Endothelial cell of umbilical vein (primary cell): ENCODE data around the gene QRICH2. TPM values are rescaled to one million over a fixed set of nuclear protein-coding genes. Genes with fewer than 3 reads are reported as not detected.
A peak's percentile ranks its signal among the peaks of the same experiment; 100 is the strongest.

Experiments used
- BruUV-seq: library from RNA; stranded (reverse); fragments of 400-500 nt; replicated peaks from 2 replicates; lab custom pipeline; 2021; lab: Mats Ljungman, UMichigan
- CTCF ChIA-PET: fragments of 300-600, 350-600 bp; sonication (Branson Sonifier 250); formaldehyde crosslinking; loops from one replicate; lab custom pipeline; 2021; ENCODE audit warnings: antibody characterized with exemption, inconsistent platforms; lab: Charles Lee
- POLR2A ChIA-PET: fragments of 300-600, 350-600 bp; sonication (Branson Sonifier 250); formaldehyde crosslinking; loops from one replicate; lab custom pipeline; 2021; ENCODE audit warnings: antibody characterized with exemption, inconsistent platforms; lab: Charles Lee
- DNase-seq: peaks from one replicate; pipeline ENCODE4 v3.0.0-alpha.2; 2011; ENCODE audit warnings: low read depth, low spot score
- FAIRE-seq: peaks from 2 replicates; lab custom pipeline; 2011; peaks lifted over from hg19 to GRCh38; lab: Jason Lieb, UNC
- H2AFZ ChIP-seq: 2 replicates; pipeline ENCODE4 v1.6.0; 2012; ENCODE audit warnings: low read depth, low read length, control low read depth, inconsistent platforms
- H3K27ac ChIP-seq: 2 replicates; pipeline ENCODE4 v1.5.1; 2011; ENCODE audit warnings: low read depth, mild to moderate bottlenecking, control low read depth, low read length, moderate library complexity; ENCODE audit not compliant: insufficient read depth
- H3K27me3 ChIP-seq, 2 experiments: 2 replicates each; pipeline versions ENCODE4 v1.6.0 to v1.6.1; 2011; ENCODE audit warnings: low read length in 2 of 2, mixed read lengths in 1 of 2; ENCODE audit not compliant: control insufficient read depth in 2 of 2, insufficient read depth in 2 of 2
- H3K36me3 ChIP-seq, 2 experiments: 2 replicates in 1 of 2; 3 replicates in 1 of 2; pipeline ENCODE4 v1.5.1; 2011; ENCODE audit warnings: low read length in 2 of 2, mild to moderate bottlenecking in 1 of 2, moderate library complexity in 1 of 2; ENCODE audit not compliant: control insufficient read depth in 2 of 2, insufficient read depth in 2 of 2; ENCODE audit errors: extremely low read depth in 1 of 2
- H3K4me1 ChIP-seq: 3 replicates; pipeline ENCODE4 v1.5.1; 2011; ENCODE audit warnings: mild to moderate bottlenecking, low read length; ENCODE audit not compliant: control insufficient read depth, insufficient read depth; ENCODE audit errors: extremely low read depth
- H3K4me2 ChIP-seq: 2 replicates; pipeline ENCODE4 v1.6.1; 2011; ENCODE audit warnings: low read length, control low read depth, mixed read lengths; ENCODE audit not compliant: insufficient read depth
- H3K4me3 ChIP-seq, 3 experiments: fragments of 200-600 bp in 1 of 3; sonication (generic), shearing (Covaris generic) in 1 of 3; replicated peaks in 1 of 3; 2 replicates each; pipeline ENCODE4 v1.5.1; 2011 to 2016; ENCODE audit warnings: control low read depth in 3 of 3, low read length in 3 of 3, mild to moderate bottlenecking in 2 of 3, inconsistent platforms in 1 of 3, low read depth in 1 of 3, moderate library complexity in 1 of 3; ENCODE audit not compliant: insufficient read depth in 1 of 3
- H3K79me2 ChIP-seq: 2 replicates; pipeline ENCODE4 v1.6.0; 2012; ENCODE audit warnings: low read length, inconsistent platforms; ENCODE audit not compliant: control insufficient read depth, insufficient read depth
- H3K9ac ChIP-seq: replicated peaks from 2 replicates; pipeline ENCODE3; 2011; ENCODE audit warnings: low read length, control low read depth; ENCODE audit not compliant: insufficient read depth; ENCODE audit errors: extremely low read depth
- H3K9me1 ChIP-seq: replicated peaks from 3 replicates; pipeline ENCODE4 v1.6.0; 2011; ENCODE audit warnings: mild to moderate bottlenecking, low read length; ENCODE audit not compliant: control insufficient read depth, insufficient read depth; ENCODE audit errors: extremely low read depth
- H3K9me3 ChIP-seq: replicated peaks from 2 replicates; pipeline ENCODE4 v1.5.1; 2012; ENCODE audit warnings: low read length, inconsistent platforms; ENCODE audit not compliant: control insufficient read depth, insufficient read depth
- H4K20me1 ChIP-seq: replicated peaks from 2 replicates; pipeline ENCODE3; 2011; ENCODE audit warnings: mild to moderate bottlenecking, low read length; ENCODE audit not compliant: control insufficient read depth, insufficient read depth; ENCODE audit errors: extremely low read depth
- EZH2 ChIP-seq: IDR thresholded peaks from 2 replicates; pipeline ENCODE4 v1.6.1; 2012; ENCODE audit warnings: borderline replicate concordance, low read depth, mild to moderate bottlenecking, moderate library complexity, low read length, inconsistent platforms; ENCODE audit not compliant: severe bottlenecking
- FOS ChIP-seq: IDR thresholded peaks from 2 replicates; pipeline ENCODE4 v1.6.1; 2011; ENCODE audit warnings: mild to moderate bottlenecking, low read length, moderate library complexity, borderline replicate concordance; ENCODE audit not compliant: insufficient read depth
- GATA2 ChIP-seq: IDR thresholded peaks from 2 replicates; pipeline ENCODE4 v1.7.0; 2011; ENCODE audit warnings: low read depth, mild to moderate bottlenecking, moderate library complexity, mixed read lengths, low read length; ENCODE audit not compliant: insufficient read length, insufficient read depth
- JUN ChIP-seq: IDR thresholded peaks from 2 replicates; pipeline ENCODE4 v1.6.1; 2011; ENCODE audit warnings: borderline replicate concordance, low read depth; ENCODE audit not compliant: insufficient read length, insufficient read depth
- POLR2A ChIP-seq: IDR thresholded peaks from 2 replicates; pipeline ENCODE4 v1.6.1; 2012; ENCODE audit warnings: low read depth, mild to moderate bottlenecking, control low read depth, low read length
- POLR2AphosphoS5 ChIP-seq: IDR thresholded peaks from 2 replicates; pipeline ENCODE4 v1.6.1; 2012; ENCODE audit warnings: low read depth, mild to moderate bottlenecking, control low read depth, low read length, moderate library complexity; ENCODE audit not compliant: insufficient read depth
- dilution Hi-C: fragments of 300-500 bp; cut with MboI; formaldehyde crosslinking; loops from one replicate; pipeline ENCODE4 v1.15.0; 2019; ENCODE audit warnings: low sequenced_read_pairs; ENCODE audit not compliant: extremely low pct_ligation_motif_present
- intact Hi-C: fragments of 100-400 bp; cut with micrococcal nuclease; formaldehyde crosslinking; loops from one replicate; pipeline ENCODE4 v1.10.0; 2022
- polyA plus RNA-seq, 4 experiments: library from polyadenylated mRNA; depleted of rRNA in 3 of 4; stranded (reverse) in 3 of 4; unstranded in 1 of 4; fragments of >200 nt; gene quantifications; 2 replicates each; pipeline versions ENCODE4 v1.2.1 to v1.2.3, GENCODE V29; 2011 to 2012; ENCODE audit warnings: missing spikeins in 1 of 4
- total RNA-seq: library from RNA; stranded (reverse); gene quantifications from 2 replicates; pipeline ENCODE4 v1.2.3, GENCODE V29; 2021
- TF ChIP-seq, protein P1 (sequence below), 2 donors: IDR thresholded peaks; 1 replicate in 1 of 2; 2 replicates in 1 of 2; pipeline ENCODE4 v1.5.1; 2011; ENCODE audit warnings: low read length in 2 of 2, mild to moderate bottlenecking in 2 of 2, moderate library complexity in 2 of 2, control low read depth in 1 of 2, inconsistent platforms in 1 of 2, low read depth in 1 of 2; ENCODE audit not compliant: insufficient read depth in 1 of 2; ENCODE audit errors: extremely low read depth in 1 of 2

Gene QRICH2
- total and polyA plus RNA-seq, 2 donors (not counting 3 experiments of a cell fraction or from before 2014, with no cell fraction given), result 6.7 to 9.6 TPM

GRCh38 chr17:76233588-76234353 is 74.3 kb downstream of the QRICH2 start:
- ChIA-PET CTCF (interaction anchor here (1.0 to 1.3 kb wide), 2 partner anchors 46 to 52 kb away, joined by 3 to 4 read pairs; no protein-coding TSS in a partner anchor), POLR2A (no interaction called here)
- H3K4me3 ChIP-seq, result no peak overlapping the region
- H3K9me1 ChIP-seq, result no peaks in the 10 kb centered on the region
- H3K4me1 ChIP-seq, result no peaks in the 10 kb centered on the region
- peaks cover 29 to 37% of the 10 kb centered on the region in 2 experiments for H3K27me3 ChIP-seq
- no peak for FAIRE-seq
- no peaks in the 10 kb centered on the region for H3K36me3 ChIP-seq
- TF ChIP-seq GATA2 (no peak), FOS (no peak), JUN (no peak)
- H4K20me1 ChIP-seq, result no peaks in the 10 kb centered on the region
- intact Hi-C loops, result no loop called here
- no peaks in the 10 kb centered on the region for H3K9me3 ChIP-seq
- BruUV-seq, result no TSS peak
- H3K4me2 ChIP-seq, result no peak overlapping the region
- dilution Hi-C loops, result no loop called here
- H2AFZ ChIP-seq, result no peak overlapping the region
- no peaks in the 10 kb centered on the region for H3K79me2 ChIP-seq
- no peak overlapping the region for H3K9ac ChIP-seq
- no peak for DNase-seq
- no peak overlapping the region for H3K27ac ChIP-seq

- H3K9me3 ChIP-seq, result no peaks in the 10 kb centered on the region
- H3K4me1 ChIP-seq, result no peaks in the 10 kb centered on the region
- ChIA-PET POLR2A (no interaction called here), CTCF (interaction anchor here (1.2 to 1.4 kb wide), 2 partner anchors 15 to 28 kb away, joined by 3 read pairs; no protein-coding TSS in a partner anchor)
- no peak for TF ChIP-seq POLR2AphosphoS5
- TF ChIP-seq FOS, result no peak
- TF ChIP-seq EZH2, result no peak
- TF ChIP-seq, protein P1, sequence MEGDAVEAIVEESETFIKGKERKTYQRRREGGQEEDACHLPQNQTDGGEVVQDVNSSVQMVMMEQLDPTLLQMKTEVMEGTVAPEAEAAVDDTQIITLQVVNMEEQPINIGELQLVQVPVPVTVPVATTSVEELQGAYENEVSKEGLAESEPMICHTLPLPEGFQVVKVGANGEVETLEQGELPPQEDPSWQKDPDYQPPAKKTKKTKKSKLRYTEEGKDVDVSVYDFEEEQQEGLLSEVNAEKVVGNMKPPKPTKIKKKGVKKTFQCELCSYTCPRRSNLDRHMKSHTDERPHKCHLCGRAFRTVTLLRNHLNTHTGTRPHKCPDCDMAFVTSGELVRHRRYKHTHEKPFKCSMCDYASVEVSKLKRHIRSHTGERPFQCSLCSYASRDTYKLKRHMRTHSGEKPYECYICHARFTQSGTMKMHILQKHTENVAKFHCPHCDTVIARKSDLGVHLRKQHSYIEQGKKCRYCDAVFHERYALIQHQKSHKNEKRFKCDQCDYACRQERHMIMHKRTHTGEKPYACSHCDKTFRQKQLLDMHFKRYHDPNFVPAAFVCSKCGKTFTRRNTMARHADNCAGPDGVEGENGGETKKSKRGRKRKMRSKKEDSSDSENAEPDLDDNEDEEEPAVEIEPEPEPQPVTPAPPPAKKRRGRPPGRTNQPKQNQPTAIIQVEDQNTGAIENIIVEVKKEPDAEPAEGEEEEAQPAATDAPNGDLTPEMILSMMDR (IDR thresholded peaks at IDR 0.05; ENCODE audit: extremely low read depth in 1 of 2, insufficient read depth in 1 of 2, low read depth in 1 of 2, low read length in 2 of 2), result no peak
- TF ChIP-seq POLR2A, result no peak
- no peak for TF ChIP-seq JUN
- no peak overlapping the region for H3K9ac ChIP-seq
- H3K27ac ChIP-seq, result no peak overlapping the region
- H3K4me3 ChIP-seq, result no peak overlapping the region
- no peak overlapping the region for H2AFZ ChIP-seq
- peaks cover 22 to 27% of the 10 kb centered on the region in 2 experiments for H3K27me3 ChIP-seq
- H3K79me2 ChIP-seq, result no peaks in the 10 kb centered on the region
- H3K4me2 ChIP-seq, result no peak overlapping the region
- no peaks in the 10 kb centered on the region for H3K36me3 ChIP-seq
- no TSS peak for BruUV-seq
- no peaks in the 10 kb centered on the region for H4K20me1 ChIP-seq
- H3K9me1 ChIP-seq, result no peaks in the 10 kb centered on the region
- intact Hi-C loops (loop anchor here (1.0 kb wide), 1 partner anchor 10 kb away; no protein-coding TSS in a partner anchor), dilution Hi-C loops (no loop called here)
- DNase-seq (no peak), FAIRE-seq (peak; percentile 26)
These were observed 75.7 kb downstream of the QRICH2 start for GRCh38 chr17:76232342-76232741.
